GM12874 (cell line): Measurements from ENCODE around the gene ITGA1.

Source experiments
- TF ChIP-seq, protein P1 (sequence below): IDR thresholded peaks from 2 replicates; pipeline ENCODE4 v1.5.1; 2011; ENCODE audit warnings: low read depth, mild to moderate bottlenecking, control low read depth, low read length, moderate library complexity; ENCODE audit not compliant: insufficient read depth

The ITGA1 gene

DNA sequence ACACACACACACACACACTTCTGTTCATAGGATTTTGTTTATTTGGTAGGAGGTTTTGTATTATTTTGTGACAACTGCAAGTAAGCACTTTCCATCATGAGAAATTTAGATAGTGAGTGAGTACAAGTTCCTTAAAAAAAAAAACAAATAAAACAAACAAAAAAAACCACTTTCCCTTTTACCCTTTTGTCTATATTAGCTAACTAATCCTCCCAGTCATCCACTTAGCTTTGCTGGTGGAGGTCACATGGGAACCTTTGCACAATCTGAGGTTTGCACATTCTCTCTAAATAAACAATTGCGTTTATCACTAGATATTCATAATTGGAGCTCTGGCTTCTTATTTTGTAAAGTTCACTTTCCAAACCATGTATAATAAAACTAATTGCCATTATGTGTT is 6.8 kb downstream of the ITGA1 start:
- TF ChIP-seq, protein P1, sequence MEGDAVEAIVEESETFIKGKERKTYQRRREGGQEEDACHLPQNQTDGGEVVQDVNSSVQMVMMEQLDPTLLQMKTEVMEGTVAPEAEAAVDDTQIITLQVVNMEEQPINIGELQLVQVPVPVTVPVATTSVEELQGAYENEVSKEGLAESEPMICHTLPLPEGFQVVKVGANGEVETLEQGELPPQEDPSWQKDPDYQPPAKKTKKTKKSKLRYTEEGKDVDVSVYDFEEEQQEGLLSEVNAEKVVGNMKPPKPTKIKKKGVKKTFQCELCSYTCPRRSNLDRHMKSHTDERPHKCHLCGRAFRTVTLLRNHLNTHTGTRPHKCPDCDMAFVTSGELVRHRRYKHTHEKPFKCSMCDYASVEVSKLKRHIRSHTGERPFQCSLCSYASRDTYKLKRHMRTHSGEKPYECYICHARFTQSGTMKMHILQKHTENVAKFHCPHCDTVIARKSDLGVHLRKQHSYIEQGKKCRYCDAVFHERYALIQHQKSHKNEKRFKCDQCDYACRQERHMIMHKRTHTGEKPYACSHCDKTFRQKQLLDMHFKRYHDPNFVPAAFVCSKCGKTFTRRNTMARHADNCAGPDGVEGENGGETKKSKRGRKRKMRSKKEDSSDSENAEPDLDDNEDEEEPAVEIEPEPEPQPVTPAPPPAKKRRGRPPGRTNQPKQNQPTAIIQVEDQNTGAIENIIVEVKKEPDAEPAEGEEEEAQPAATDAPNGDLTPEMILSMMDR = no peak

DNA sequence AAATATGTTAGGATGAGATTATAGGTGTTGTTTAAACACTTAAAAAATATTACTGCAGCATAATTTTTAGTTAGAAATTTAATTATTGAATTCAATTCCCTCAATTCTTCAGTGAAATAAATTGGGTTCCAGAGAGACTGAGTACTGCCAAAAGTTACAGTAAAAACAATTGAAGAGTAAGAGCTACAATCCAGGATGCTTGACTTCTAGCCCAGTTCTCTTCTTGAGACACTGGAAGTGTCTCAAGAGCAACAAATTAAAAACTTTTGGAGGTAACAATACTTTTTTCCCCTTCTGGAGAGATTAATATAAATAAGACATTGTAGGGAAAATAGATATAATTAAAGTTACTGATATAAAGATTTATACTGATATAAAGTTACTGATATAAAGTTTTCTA is 8.3 kb downstream of the ITGA1 start:
- TF ChIP-seq, protein P1 = no peak

DNA sequence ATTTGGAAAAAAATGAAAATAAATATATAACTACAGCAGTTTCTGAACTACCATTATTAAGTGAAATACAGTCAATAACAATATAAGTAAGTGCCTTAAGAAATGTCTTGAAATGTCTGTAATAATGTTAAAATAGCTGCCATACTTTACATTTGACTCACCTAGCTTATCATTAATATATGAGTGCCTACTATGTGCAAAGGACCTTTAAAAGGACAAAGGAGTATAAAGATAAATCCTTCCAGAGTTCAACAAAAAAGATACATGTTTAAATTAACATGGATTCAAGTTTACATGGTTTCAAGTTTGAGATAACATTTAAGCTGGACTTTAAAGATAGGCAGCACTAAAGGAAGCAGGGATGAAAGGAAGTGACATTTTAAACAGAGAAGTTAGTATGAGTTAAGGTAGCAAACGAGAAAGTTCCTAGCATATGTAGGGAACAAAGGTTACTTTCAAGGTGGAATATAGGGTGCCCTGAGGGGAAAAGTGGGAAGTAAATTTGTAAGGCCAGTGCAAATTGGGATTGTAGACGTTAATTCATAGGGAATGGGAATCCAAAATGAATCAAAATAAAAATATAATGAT is 8.9 kb downstream of the ITGA1 start:
- TF ChIP-seq, protein P1 = no peak

DNA sequence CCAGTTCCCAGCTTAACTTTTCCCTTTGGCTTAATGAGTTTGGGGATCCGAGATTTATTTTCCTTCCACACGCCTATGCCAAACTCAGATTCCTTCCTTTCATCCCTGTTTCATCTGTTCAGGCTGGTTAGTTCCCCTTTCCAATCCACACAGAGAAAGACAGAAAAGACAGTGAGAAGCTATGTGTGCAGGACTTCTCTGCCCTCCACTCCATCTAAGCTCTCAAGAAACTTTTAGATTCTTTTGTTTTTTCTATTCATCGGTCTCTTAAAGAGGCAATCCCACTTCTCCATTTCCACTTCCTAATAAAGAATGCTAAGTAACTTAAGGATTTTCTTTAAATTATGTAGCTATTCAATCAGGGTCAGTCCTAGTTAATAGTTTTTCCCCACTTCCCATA is 11.2 kb downstream of the ITGA1 start:
- TF ChIP-seq, protein P1 = no peak

DNA sequence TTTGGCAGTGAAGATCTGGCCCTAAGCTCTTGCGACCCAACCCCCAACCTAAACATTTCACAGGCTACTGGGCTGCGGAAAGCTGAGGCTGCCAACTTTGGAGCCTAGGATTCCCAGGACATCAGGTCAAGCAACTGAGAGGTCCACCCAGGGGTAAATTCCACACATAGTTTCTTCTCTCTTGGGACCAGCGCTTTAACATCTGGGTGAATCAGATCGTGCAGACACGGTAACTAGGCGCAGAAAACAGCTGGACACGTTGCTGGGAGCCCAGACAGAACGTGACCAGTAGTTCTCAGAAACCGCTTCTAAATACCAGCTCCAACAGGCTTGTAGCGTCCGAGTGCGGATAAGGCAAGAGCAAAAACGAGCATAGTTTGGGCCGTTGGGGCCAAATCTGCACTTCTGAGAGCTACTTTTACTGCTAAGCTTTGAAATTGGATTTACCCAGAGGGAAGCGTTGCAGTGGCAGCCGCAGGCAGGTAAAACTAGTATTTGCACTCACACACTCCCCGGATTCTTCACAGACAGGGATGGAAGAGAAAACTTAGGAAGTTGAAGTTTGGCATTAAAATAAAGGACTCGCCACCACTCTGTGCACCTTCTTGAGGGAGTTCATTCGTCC is 11.8 kb downstream of the ITGA1 start:
- TF ChIP-seq, protein P1 = no peak

DNA sequence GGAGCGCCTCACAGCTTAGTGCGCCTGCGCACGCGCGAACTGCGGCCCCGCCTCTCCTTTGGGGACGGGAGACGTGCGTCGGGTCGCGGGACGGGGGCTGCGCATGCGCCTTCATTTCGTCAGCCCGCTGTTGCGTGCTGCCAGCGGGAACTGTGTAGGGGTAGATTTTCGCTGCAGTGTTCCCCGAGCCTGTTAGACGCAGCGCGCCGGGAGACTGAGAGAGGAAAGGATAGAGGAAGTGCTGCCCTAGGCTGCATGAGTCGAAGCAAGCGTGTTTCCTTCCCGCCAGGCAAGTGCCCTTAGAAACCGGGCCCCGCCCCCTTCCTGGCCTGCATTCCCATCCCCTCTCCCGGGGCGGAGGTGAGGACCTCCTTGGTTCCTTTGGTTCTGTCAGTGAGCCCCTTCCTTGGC is 12.3 kb downstream of the ITGA1 start:
- TF ChIP-seq, protein P1 = no peak

DNA sequence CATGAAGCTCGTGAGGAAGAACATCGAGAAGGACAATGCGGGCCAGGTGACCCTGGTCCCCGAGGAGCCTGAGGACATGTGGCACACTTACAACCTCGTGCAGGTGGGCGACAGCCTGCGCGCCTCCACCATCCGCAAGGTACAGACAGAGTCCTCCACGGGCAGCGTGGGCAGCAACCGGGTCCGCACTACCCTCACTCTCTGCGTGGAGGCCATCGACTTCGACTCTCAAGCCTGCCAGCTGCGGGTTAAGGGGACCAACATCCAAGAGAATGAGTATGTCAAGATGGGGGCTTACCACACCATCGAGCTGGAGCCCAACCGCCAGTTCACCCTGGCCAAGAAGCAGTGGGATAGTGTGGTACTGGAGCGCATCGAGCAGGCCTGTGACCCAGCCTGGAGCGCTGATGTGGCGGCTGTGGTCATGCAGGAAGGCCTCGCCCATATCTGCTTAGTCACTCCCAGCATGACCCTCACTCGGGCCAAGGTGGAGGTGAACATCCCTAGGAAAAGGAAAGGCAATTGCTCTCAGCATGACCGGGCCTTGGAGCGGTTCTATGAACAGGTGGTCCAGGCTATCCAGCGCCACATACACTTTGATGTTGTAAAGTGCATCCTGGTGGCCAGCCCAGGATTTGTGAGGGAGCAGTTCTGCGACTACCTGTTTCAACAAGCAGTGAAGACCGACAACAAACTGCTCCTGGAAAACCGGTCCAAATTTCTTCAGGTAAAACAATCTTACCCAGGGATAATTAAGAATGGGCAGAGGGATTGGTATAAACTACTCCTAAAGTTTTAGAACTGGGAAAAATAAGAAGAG is 12.9 kb downstream of the ITGA1 start:
- TF ChIP-seq, protein P1 = no peak
